GM19035 (cell line): ENCODE data around the gene MALT1.

Experiments used
- ATAC-seq: cut with Tn5 transposase; IDR thresholded peaks from one replicate; pipeline ENCODE4 v1.9.1; 2021; ENCODE audit not compliant: unreplicated experiment

MALT1 gene

DNA sequence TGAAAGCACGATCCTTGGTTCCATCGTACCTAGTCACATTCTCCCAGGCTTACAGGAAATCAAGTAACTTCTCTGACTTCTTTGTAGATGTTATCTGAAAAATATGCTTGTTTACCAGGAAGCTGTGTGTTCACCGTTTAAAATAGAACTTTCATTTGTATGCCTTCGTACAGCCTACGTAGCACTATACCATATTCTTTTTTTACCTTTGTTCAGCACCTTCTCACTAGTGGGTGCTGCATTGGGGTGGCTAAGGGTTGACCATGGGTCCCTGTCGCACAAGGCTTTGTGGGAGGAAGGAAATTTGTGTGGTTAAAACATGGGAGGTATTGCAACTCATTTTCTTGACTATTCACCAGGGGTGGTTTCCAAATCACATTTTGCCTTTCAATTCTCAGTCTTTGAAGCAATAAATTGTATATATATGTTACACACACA, 16.6 kb downstream of the MALT1 start:
- peak; percentile 86 for ATAC-seq

DNA sequence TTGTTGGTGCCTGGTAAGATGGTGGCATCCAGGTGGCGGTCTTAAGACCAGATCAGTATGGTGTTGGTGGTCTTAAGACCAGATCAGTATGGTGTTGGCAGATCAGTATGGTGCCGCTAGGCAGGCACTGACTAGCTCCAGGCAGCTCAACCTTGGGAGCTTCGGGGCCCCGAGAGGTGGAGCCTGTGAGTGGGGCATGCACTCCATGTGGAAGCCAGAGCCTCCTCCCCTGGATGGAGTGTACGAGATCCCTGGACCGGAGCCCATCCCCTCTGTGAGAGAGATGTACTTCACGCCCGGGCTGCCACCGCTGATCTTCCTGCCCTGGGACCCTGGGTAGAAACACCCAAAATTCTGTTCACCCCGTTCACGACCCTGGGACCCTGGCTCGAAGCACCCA, 19.0 kb downstream of the MALT1 start:
- ATAC-seq = no peak

DNA sequence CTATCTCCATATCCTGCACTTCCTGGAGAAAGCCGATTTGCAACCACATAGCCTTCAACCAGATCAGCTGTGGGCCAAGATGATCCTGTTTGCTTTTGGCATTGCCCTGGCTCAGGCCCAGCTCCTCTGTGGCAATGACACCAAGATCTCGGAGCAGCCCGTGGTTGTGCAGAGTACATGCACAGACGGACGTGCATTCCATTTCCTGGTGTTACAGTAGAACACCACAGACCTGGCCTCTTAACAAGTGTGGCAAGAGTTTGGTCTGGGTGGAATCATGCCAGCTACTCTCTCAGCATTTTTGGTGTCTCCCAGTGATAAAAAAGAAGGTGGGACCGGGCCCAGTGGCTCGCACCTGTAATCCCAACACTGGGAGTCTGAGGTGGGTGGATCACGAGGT, 20.0 kb downstream of the MALT1 start:
- ATAC-seq = no peak

DNA sequence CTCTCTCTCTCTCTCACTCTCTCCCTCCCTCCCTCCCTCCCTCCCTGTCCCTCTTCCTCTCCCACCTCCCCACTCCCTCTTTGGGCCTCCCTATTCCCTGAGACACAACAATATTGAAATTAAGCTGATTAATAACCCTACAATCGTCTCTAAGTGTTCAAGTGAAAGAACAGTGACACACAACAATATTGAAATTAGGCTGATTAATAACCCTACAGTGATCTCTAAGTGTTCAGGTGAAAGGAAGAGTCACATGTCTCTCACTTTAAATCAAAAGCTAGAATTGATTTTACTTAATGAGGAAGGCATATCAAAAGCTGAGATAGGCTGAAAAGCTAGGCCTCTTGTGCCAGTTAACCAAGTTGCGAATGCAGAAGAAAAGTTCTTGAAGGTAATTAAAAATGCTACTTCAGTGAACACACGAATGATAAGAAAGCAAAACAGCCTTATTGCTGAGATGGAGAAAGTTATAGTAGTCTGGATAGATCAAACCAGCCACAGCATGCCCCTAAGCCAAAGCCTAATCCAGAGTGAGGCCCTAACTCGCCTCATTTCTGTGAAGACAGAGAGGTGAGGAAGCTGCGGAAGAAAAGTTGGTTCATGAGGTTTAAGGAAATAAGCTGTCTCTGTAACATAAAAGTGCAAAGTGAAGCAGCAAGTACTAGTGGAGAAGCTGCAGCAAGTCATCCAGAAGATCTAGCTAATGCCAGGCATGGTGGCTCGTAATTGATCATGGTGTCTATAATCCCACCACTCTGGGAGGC, 21.3 kb downstream of the MALT1 start:
- ATAC-seq = no peak

DNA sequence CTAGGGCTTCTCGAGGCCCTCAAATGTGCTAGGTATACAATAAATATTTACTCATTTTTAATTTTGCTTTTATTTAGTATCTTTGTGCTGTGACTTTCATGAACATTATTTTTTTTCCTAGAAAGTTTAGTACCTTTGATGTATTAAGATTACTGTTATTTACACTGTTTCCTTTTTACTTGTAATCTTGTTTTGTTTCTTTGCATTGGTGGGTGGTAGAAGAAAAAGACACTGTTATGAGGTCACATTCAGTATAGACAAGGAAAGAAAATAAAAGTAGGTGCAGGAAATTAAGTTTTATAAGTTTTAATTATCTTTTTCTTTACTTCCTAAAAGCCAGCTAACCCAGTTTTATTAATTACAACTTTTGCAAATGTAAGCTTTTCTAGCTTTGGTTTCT, 23.0 kb downstream of the MALT1 start:
- no peak for ATAC-seq

DNA sequence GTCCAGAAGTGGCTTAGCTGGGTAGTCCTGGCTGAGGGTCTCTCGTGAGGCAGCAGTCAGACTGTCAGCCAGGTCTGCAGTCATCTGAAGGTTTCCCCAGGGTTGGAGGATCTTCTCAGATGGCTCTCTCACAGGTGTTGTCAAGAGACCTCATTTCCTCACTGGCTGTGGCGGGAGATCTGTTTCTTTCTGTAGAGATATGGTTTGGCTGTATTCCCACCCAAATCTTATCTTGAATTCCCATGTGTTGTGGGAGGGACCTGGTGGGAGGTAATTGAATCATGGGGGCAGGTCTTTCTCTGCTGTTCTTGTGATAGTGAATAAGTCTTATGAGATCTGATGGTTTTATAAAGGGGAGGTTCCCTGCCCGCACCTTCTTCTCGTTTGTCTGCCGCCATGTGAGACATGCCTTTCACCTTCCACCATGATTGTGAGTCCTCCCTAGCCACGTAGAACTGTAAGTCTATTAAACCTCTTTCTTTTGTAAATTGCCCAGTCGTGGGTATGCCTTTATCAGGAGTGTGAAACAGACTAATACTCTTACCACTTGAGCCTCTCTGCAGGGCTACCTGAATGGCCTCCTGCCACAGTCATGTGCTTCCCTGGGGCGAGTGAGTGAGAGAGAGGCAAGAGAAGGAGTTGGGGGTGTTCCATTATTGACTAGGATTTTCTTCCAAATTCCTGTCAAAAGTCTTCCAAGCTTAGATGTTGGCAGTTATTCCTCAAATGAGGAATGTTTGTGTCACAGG, 23.6 kb downstream of the MALT1 start:
- no peak for ATAC-seq

DNA sequence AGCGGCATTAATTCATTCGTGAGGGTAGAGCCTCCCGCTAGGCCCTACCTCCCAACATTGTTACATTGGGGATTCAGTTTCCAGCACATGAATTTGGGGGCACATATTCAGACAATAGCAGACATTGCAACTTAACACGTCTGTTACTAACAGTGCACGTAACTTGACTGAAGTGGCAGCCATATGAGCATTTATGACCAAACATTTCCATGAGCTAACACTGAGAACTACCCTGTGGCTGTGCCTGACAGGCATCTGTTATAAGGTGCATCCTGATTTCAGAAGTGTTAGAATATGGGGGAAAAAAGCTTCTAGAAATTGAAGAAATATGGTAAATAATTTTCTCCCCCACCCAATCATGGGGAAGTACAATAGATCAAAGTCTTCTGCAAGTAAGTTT, 24.5 kb downstream of the MALT1 start:
- ATAC-seq = no peak

DNA sequence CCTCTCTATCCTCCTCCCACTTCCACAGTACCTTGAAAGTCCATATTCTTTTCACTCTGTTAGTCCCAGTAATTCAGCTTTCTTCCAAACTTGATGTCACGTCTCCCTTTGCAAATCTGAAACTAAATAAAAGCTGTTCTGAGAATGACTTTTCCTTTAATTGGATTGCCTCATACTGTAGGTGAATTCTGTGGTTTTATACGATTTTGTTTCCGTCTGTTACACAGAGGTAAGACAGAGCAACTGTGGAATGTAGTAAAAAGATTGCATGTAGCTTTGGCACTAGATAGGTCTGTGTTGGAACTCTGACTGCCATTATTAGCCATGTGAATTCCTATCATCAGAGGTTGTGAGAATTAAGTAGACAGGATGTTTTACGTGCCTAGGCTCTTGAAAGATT, 25.9 kb downstream of the MALT1 start:
- ATAC-seq = no peak

DNA sequence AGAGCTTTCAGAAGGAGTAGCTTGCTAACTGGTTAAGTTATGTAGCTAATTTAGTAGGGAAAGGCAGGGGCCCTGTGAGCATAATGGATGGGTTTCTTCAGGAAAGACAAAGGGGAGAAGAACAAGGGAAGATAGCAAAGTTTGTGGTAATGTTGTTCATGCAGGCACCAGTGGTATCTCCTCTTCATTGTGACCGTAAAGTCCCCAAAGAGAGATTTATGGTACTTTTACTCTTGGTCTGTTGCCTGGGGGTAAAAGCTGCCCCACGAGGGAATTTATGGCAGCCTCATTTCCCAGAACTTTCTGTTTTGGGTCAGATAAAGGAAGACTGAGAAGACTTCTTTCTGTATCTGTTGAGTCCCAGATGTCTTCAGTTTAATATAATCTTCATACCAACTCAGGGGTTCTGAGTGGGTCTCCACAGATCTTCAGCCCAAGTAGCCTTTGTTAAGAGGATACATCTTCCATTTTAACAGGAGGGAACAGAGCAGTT, 27.5 kb downstream of the MALT1 start:
- ATAC-seq = no peak

DNA sequence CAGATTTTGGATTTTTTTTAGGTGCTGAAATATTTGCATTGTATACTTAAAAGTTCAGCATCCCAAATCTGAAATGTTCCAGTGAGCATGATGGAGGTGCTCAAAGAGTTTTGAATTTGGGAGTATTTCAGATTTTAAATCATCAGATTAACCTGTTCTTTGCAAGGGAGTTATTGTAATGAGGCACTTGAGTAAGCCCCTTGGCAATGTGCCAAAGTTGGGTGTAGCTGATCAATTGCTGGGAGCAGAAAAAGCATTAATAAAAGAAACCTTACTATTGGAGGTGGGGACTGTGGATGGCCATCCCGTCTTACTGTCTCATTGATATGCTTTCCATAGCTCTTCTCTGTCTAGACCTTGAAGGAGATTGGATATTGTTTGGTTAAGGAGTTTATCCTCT, 28.3 kb downstream of the MALT1 start:
- no peak for ATAC-seq

DNA sequence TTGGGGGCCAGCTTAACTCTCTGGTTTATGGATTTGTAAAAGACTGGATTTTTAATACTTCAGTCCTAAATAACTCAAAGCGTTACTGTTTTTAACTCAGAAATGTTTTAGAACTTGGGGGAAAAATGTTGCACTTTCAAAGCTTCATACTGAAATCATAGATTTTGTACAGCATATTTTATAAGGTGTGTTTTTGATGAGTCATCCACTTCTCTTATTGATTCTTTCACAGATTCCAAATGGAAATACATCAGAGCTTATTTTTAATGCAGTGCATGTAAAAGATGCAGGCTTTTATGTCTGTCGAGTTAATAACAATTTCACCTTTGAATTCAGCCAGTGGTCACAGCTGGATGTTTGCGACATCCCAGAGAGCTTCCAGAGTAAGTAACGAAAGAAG, 28.9 kb downstream of the MALT1 start:
- ATAC-seq = no peak

DNA sequence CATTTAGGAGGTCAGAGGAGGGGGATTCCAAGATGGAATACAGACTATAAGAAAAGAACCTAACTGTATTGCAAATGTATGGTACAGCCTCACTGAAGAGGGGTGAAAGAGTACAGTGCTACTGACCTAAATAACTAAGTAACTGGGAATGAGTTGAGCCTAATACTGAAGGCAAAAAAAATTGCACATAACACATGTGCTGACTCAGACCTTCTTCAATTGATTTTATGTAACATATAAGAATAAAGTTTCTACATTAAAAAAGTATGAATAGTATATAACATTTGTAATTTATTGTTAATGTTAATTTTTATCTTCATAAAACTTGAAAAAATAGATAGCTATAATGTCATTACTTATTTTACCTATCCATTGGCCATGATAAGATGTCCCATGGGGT, 41.7 kb downstream of the MALT1 start:
- ATAC-seq = no peak

DNA sequence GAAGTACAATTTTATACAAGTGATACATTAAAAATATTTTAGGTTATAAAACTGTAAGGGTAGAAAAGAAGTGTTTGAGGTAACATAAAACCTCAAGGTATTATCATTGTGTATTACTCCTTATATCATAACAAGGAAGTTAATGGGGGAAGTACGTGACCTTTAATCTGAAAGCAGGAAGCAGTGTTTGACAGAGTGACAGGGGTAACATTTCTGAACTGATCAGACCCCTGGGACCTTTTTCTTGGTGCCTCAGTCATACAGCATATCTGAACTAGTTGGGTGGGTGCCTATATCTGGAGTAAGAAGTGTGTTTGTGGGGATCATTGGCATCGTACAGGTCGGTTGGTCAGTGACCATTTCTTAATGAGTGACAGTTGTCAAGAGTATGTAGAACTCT, 43.0 kb downstream of the MALT1 start:
- no peak for ATAC-seq

DNA sequence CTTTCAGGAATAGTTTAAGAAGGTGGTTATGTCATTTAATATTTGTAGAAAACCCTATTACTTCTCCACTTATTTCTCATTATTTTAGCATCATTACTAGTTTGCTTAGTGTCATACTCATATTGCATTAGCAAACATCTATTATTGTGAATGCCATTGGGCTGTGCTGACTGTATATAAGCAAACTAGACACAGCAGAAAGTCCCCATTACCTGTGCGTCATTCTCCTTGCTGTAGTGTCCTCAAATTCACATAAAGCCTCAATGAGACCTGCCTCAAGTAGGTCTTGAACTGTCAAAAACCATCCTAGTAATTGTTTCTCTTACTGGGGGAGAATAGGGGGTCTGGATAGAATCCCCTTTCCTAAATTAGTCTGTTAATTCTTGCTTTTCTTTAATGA, 43.6 kb downstream of the MALT1 start:
- ATAC-seq = no peak

DNA sequence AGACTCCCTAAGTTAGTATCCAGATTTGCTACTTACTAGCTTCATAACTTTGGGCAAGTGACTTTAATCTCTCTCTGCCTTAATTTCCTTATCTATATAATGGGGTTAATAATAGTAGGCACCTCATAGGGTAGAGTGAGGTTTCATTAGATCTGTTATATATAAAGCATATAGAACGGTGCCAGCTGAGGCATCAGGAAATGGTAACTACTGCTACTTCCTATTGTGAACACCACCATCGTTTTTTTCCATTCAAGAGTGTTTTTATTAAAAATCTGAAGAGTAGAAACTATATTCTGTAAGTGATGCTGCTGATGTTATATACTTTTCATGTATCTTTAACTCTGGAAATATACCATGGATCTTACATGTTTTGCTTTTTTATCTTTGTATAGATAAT, 44.3 kb downstream of the MALT1 start:
- no peak for ATAC-seq

DNA sequence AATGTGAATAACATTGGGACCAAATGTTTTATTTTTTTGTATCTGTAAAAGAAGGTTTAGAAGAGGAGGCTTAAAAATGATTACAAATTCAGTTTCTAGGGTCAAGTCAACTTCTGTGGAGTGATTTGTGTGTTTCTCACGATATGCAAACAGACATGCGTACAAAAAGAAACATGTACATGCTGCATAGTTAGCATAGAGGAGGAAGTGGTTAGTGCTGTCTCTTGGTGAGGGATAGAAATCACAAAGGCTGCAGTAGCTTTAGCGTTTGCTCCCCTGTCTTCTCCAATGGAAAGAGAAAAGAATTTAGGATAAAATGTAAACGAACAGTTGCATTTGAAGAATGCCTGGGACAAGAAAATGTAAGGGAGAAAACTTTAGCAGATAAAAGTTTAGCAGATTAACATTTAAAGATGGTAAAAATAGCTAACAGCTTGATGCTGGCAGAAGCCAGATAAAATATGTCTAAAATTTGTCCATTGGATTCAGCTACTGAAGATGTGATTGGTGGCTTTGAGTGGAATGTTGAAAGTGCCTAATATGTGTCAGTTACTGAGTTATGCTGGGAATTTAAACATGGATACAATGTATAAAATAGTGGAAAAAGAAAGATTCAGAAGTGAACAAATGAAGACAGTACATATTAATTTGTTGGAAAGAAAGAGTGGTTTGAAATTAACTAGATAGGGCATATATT, 44.9 kb downstream of the MALT1 start:
- peak; percentile 79 for ATAC-seq

DNA sequence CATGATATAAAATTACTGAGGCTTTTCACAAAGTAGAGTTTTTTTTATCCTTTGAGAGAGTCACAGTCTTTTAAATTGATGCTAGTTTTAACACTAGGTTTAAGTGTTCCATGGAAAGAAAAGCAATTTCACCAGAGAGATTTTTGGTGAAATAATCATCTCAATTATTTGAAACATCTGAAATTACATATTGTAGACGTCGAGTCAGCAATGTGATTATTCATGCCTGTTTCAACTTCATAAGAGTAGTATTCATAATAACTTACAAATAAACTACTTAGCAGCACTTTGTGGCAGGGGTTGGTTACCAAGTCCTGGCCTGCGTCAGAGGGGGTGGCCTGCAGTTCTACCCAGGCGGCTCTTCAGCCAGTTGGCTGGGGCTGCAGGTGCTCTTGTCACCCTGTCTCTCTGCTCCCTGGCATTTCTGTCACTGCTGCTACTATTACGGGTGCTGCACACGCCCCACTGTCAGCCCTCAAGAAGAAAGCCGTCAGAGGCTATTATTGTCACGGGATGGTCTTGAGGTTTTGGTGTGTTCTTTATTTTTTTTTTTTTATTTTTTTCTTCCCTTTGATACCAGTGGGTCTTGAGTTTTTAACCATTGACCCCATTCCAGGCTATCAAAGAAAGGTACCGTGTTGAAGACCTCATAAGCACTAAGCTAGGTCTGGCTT, 50.4 kb downstream of the MALT1 start:
- no peak for ATAC-seq

DNA sequence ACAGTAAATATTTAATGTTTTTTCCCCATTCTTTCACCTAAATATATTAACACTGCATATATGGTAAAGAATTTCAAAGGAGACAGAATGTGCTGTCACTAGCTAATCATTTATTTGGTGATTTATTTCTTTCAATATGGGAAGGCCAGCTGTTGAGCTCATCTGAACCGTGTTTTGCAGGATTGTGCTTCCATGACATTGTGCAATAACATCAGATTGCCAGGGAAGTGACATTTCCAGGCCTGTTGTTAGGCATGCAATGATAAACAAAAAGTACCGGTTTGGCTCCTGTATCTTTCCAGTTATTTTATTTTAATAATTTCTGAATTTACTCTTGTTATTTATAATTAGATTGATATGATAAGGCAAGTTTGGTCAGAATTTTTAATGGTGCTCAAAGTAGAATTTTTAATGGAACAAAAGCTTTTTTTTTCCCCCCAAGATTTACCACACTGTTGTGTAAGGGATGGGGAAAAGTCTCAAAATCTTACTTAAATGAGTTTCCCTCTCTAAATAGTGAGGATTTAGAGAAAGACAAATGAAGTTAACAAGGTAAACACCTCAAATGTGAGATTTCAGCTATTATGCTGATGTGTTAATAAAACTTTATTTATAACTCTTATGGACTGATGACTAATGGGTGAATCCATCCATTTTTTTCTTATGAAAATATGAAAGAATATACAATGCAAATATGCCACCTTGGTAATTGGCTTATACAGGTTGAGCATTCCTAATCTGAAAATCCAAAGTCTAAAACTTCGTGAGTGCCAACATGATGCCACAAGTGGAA, 52.7 kb downstream of the MALT1 start:
- ATAC-seq = no peak

DNA sequence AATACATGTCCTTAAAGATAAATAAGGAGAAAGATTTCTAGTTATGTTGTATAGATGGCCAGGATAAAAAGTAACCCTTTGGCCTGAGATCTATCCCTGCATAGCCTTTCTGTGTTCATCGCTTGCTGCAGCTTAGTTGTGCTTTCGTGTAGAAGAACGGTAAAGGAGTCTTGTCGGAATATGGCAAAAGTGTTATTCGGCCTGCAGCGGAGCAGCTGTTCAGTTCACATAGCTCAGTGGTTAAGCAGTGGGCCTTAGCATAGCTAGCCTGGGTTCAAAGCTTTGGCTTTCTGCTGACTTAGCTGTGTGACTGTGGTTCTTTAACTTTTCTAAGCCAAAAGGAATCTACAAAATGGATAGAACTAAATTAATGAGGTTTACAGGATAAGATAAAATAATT, 55.4 kb downstream of the MALT1 start:
- no peak for ATAC-seq

DNA sequence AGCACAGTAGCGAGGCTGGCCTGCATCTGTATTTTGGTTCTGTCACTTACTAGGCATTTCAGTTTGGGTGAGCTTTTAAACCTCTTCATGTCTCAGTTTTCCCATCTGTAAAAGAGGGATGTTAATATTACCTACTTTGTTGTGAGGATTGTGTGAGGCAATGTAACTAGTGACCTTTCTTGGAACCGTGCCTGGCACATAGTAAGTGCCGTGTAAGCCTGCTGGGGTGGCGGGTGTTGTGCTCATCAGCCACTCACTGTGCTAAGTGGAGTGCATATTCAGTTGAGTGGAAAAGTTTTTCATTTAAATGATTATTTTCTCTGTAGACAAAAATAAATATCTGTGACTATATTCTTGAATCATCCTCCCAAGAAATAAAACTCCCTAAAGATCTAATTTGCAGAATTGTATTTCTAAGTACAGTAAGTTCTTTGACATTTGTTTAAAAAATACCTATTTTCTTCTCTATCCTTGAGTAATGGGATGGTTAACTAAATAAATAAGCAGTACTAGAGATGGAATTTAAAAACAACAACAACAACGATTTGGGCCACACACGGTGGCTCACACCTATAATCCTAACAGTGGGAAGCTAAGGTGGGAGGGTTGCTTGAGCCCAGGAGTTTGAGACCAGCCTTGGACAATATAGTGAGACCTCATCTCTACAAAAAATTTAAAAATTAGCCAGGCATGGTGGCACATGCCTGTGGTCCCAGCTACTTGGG, 56.7 kb downstream of the MALT1 start:
- no peak for ATAC-seq
